Measurements from ENCODE around the gene MAP4.

DNA sequence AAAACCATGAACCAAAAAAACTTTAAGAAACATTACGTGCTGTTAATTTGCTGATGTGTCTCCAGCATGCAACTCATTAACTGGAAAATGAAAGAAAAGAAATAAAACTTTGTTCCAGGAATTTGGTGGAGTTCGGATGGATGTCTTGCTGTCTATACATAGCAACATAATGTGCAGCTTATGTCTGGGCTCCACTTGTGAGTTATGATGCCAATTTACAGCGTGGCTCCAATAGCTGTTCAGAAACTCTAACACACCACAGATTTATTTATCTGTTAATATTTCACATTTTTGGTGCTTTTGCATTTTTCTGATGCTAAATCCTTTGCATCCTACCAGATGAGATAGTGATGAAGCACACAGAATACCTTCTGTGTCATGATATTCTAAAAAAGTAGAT, 45.1 kb downstream of the MAP4 start:
- TF ChIP-seq, protein P1, sequence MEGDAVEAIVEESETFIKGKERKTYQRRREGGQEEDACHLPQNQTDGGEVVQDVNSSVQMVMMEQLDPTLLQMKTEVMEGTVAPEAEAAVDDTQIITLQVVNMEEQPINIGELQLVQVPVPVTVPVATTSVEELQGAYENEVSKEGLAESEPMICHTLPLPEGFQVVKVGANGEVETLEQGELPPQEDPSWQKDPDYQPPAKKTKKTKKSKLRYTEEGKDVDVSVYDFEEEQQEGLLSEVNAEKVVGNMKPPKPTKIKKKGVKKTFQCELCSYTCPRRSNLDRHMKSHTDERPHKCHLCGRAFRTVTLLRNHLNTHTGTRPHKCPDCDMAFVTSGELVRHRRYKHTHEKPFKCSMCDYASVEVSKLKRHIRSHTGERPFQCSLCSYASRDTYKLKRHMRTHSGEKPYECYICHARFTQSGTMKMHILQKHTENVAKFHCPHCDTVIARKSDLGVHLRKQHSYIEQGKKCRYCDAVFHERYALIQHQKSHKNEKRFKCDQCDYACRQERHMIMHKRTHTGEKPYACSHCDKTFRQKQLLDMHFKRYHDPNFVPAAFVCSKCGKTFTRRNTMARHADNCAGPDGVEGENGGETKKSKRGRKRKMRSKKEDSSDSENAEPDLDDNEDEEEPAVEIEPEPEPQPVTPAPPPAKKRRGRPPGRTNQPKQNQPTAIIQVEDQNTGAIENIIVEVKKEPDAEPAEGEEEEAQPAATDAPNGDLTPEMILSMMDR (IDR thresholded peaks at IDR 0.05 in 4 of 5, conservative IDR thresholded peaks at IDR 0.05 in 1 of 5) = no peak
- no peak for TF ChIP-seq POLR2A (IDR thresholded peaks at IDR 0.05)
